Endothelial cell (in vitro differentiated cells): ENCODE measurements around the gene GRID1. TPM values are rescaled to one million over a fixed set of nuclear protein-coding genes. Genes with fewer than 3 reads are reported as not detected.

Experiments used
- DNase-seq: peaks from one replicate; pipeline ENCODE4 v3.0.0; 2021; ENCODE audit warnings: low spot score
- H3K27ac Mint-ChIP-seq: one replicate; pipeline ENCODE4 v1.8.0; 2021; ENCODE audit warnings: mixed read lengths, inconsistent platforms; ENCODE audit not compliant: unreplicated experiment
- H3K27me3 Mint-ChIP-seq: one replicate; pipeline ENCODE4 v1.8.0; 2021; ENCODE audit warnings: mild to moderate bottlenecking, moderate library complexity, mixed read lengths, inconsistent platforms; ENCODE audit not compliant: unreplicated experiment
- H3K36me3 Mint-ChIP-seq: one replicate; pipeline ENCODE4 v1.8.0; 2021; ENCODE audit warnings: mild to moderate bottlenecking, low read depth, mixed read lengths, inconsistent platforms; ENCODE audit not compliant: unreplicated experiment
- H3K4me1 Mint-ChIP-seq: one replicate; pipeline ENCODE4 v1.8.0; 2021; ENCODE audit warnings: mild to moderate bottlenecking, mixed read lengths, inconsistent platforms; ENCODE audit not compliant: unreplicated experiment
- H3K4me3 Mint-ChIP-seq: one replicate; pipeline ENCODE4 v1.8.0; 2021; ENCODE audit warnings: mild to moderate bottlenecking, mixed read lengths, inconsistent platforms; ENCODE audit not compliant: unreplicated experiment
- H3K9me3 Mint-ChIP-seq: one replicate; pipeline ENCODE4 v1.8.0; 2021; ENCODE audit warnings: mixed read lengths, inconsistent platforms; ENCODE audit not compliant: unreplicated experiment
- total RNA-seq: library from RNA; stranded (reverse); fragmentation: NEBNext Ultra II Directional; extraction: Animal tissue kit (Norgen Biotek cat#: 25700); gene quantifications from one replicate; pipeline ENCODE4 v1.2.1, GENCODE V29; 2021; ENCODE audit not compliant: unreplicated experiment
- TF ChIP-seq, protein P1 (sequence below): fragments of 200-600 bp; sonication (generic); IDR thresholded peaks from one replicate; pipeline ENCODE4 v1.5.0; 2021; ENCODE audit warnings: antibody characterized with exemption; ENCODE audit not compliant: unreplicated experiment

GRID1 gene
- total RNA-seq, 1 donor from 2014 or later: 0.26 TPM

- no peak overlapping the region for H3K4me3 Mint-ChIP-seq
- DNase-seq: no peak
- H3K4me1 Mint-ChIP-seq: peaks cover 11% of the 10 kb centered on the region
- H3K9me3 Mint-ChIP-seq: no peaks in the 10 kb centered on the region
- no peaks in the 10 kb centered on the region for H3K27me3 Mint-ChIP-seq
- TF ChIP-seq, protein P1, sequence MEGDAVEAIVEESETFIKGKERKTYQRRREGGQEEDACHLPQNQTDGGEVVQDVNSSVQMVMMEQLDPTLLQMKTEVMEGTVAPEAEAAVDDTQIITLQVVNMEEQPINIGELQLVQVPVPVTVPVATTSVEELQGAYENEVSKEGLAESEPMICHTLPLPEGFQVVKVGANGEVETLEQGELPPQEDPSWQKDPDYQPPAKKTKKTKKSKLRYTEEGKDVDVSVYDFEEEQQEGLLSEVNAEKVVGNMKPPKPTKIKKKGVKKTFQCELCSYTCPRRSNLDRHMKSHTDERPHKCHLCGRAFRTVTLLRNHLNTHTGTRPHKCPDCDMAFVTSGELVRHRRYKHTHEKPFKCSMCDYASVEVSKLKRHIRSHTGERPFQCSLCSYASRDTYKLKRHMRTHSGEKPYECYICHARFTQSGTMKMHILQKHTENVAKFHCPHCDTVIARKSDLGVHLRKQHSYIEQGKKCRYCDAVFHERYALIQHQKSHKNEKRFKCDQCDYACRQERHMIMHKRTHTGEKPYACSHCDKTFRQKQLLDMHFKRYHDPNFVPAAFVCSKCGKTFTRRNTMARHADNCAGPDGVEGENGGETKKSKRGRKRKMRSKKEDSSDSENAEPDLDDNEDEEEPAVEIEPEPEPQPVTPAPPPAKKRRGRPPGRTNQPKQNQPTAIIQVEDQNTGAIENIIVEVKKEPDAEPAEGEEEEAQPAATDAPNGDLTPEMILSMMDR: no peak
- no peak overlapping the region for H3K27ac Mint-ChIP-seq
- H3K36me3 Mint-ChIP-seq: no peaks in the 10 kb centered on the region
These were observed 387.0 kb downstream of the GRID1 start for GRCh38 chr10:85979598-85979997.

DNA sequence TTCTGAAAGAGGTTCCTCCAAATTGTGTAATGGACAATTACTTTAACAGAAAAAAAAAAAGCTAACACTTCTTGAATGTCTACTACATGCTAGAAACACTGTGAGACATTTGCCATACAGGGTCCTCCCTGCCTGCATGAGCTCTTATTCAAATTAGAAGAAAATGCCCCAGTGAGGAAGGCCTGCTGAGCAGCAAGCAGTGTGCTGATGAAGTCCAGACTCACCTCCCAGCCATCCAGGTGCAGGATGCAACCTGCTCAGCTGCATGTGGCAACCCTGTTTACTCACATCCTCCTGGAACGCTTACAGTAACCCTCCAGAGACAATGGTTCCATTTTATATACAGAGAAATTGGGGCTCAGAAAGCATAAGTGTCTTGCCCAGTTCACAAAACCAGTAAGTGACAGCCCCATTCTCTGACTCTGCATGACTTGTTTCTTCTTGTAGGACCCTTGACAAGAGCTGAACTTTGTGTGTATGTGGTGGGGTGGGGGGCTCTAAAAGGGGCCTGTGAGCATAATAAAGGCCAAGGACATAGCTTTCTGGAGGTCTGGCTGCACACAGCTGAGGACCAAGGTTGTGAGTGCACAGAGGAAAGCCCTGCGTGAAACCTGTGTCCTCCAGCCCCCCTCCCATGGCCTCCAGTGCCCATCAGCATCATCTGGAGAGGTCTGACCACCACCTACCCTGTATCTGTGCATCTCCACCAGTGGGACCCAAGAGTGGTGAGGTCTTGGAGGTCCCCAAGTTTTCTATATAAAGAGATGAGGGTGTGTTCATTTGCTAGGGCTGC is 387.8 kb downstream of the GRID1 start:
- H3K4me3 Mint-ChIP-seq: no peak overlapping the region
- no peaks in the 10 kb centered on the region for H3K27me3 Mint-ChIP-seq
- no peak for DNase-seq
- H3K4me1 Mint-ChIP-seq: peaks cover 11% of the 10 kb centered on the region
- no peaks in the 10 kb centered on the region for H3K36me3 Mint-ChIP-seq
- no peak overlapping the region for H3K27ac Mint-ChIP-seq
- H3K9me3 Mint-ChIP-seq: no peaks in the 10 kb centered on the region
- TF ChIP-seq, protein P1: no peak

DNA sequence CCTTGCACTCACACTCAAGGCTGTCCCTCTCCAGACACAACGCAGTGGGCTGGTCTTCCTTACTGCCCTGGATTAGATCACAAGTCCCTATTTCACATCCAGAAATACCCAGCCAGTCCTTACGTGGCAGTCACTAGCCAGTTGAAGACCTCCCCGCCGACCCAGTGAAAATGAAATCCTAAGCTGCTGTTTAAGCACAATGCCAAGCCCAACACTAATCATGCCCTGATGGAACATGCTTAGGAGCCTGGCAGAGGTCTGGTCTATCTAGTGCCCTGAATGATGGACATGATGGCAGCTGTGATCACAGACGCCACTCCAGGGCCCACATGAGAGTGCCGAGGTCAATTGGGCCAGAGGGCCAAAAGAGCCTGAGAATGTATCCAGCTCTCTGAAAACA is 389.0 kb downstream of the GRID1 start:
- no peak overlapping the region for H3K4me3 Mint-ChIP-seq
- peaks cover 11% of the 10 kb centered on the region for H3K4me1 Mint-ChIP-seq
- TF ChIP-seq, protein P1: no peak
- H3K36me3 Mint-ChIP-seq: no peaks in the 10 kb centered on the region
- no peak overlapping the region for H3K27ac Mint-ChIP-seq
- H3K9me3 Mint-ChIP-seq: no peaks in the 10 kb centered on the region
- H3K27me3 Mint-ChIP-seq: no peaks in the 10 kb centered on the region
- DNase-seq: no peak

DNA sequence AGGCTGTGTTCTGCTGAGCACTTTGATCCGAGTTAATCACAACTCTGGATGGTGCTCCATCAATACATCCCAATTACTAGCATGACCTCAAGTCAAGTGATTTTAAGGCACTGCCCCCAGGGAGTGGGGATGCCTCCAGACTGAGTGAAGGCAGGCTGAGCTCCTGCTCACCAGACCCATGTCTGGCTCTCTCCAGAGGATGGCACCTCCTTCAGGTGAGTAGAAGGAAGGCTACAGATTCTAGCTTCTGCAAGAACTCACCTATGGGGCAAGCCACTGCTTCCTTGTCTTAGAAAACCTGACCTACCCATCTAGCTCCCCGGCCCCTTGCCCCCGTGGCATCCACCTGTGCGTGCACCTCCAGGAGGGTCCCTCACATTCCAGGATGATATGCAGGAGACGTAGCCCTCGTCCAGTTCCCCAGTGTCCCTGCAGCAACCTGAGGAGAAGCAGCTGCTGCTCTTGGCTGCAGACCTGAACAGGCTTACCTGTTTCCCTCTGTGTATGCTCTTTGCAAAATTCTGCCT is 390.3 kb downstream of the GRID1 start:
- no peak for DNase-seq
- TF ChIP-seq, protein P1: no peak
- Mint-ChIP-seq H3K4me1 (peaks cover 11% of the 10 kb centered on the region), H3K27me3 (no peaks in the 10 kb centered on the region), H3K36me3 (no peaks in the 10 kb centered on the region), H3K4me3 (no peak overlapping the region), H3K9me3 (no peaks in the 10 kb centered on the region), H3K27ac (no peak overlapping the region)

- Mint-ChIP-seq H3K36me3 (no peaks in the 10 kb centered on the region), H3K4me1 (no peaks in the 10 kb centered on the region), H3K27me3 (no peaks in the 10 kb centered on the region), H3K4me3 (no peak overlapping the region), H3K9me3 (no peaks in the 10 kb centered on the region), H3K27ac (no peak overlapping the region)
- no peak for DNase-seq
- TF ChIP-seq, protein P1: no peak
These were observed 395.1 kb downstream of the GRID1 start for GRCh38 chr10:85971494-85971893.
